GM10248 (cell line): Measurements from ENCODE around the gene IZUMO1.
"Not testable (repeated sequence)": the region's sequence is repeated elsewhere in the genome, so short reads cannot be mapped to it uniquely, and the experiment has no call there.

ENCODE experiments used
- CTCF ChIA-PET: fragments of 300-600 bp; sonication (Branson Sonifier 250); formaldehyde crosslinking; extraction: SDS; loops from one replicate; lab custom pipeline; 2021; ENCODE audit warnings: antibody characterized with exemption; lab: Yijun Ruan, JAX
- POLR2A ChIA-PET: fragments of 350-650 bp; sonication (Branson Sonifier 250); formaldehyde crosslinking; extraction: SDS; loops from one replicate; lab custom pipeline; 2020; ENCODE audit warnings: antibody characterized with exemption; lab: Yijun Ruan, JAX
- DNase-seq: peaks from one replicate; pipeline ENCODE4 v3.0.0; 2012; ENCODE audit errors: extremely low spot score
- CTCF ChIP-seq: IDR thresholded peaks from 2 replicates; pipeline ENCODE4 v1.5.1; 2012; ENCODE audit warnings: mild to moderate bottlenecking, low read depth; ENCODE audit errors: extremely low read depth, missing control alignments, control extremely low read depth

The IZUMO1 gene

DNA sequence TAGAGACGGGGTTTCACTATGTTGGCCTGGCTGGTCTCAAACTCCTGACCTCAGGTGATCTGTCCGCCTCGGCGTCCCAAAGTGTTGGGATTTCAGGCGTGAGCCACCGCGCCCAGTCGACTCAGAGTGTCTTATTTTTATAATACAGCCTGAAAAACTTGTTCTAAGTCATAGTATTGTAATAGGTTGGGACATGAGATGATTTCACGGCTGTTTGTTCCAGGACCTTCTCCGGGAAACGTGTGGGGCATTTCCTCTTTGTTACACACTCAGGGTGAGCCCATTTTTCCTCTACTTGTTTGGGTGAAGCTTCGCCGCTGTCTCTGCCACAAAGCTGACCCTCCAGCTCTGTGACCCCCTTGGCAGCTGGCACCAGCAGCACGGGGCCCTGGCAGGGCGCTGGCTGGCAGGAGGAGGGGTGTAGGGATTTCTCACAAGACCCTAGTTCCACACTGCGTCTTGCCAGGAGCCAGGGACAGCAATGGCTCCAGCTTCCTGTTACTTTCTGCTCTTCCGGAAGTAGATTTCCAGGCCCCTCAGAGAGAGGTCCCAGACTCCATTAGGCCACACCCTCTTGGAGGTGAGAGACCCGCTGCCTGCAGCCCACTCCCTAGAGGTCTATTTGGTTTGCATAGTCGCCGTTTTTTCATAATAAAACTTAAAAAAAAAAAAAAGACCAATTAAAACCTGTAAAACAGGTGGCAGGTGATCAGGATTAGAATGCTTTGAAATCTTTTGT lies 24.2 kb upstream of the IZUMO1 start:
- TF ChIP-seq CTCF, result no peak
- no peak for DNase-seq
- CTCF ChIA-PET, result interaction anchor here (1.1 to 1.8 kb wide), 2 partner anchors 17 kb away, joined by 3 to 11 read pairs; no protein-coding TSS in a partner anchor
- POLR2A ChIA-PET, result no interaction called here

GRCh38 chr19:48770266-48770665 lies 23.6 kb upstream of the IZUMO1 start:
- POLR2A ChIA-PET, result interaction anchor here (0.6 kb wide), 2 partner anchors 137 to 388 kb away, joined by 3 to 5 read pairs; no protein-coding TSS in a partner anchor
- CTCF ChIA-PET, result interaction anchor here (1.4 to 1.8 kb wide), 2 partner anchors 10 to 18 kb away, joined by 4 to 11 read pairs; no protein-coding TSS in a partner anchor
- TF ChIP-seq CTCF, result no peak
- no peak for DNase-seq

- TF ChIP-seq CTCF, result no peak
- ChIA-PET CTCF (interaction anchor here (1.4 to 1.8 kb wide), 2 partner anchors 9 to 19 kb away, joined by 4 to 11 read pairs; no protein-coding TSS in a partner anchor), POLR2A (no interaction called here)
Measured at GRCh38 chr19:48768994-48769713, 22.4 kb upstream of the IZUMO1 start.

GRCh38 chr19:48768171-48768753 lies 21.6 kb upstream of the IZUMO1 start:
- CTCF ChIA-PET, result interaction anchor here (1.4 kb wide), 1 partner anchor 20 kb away, joined by 5 read pairs; no protein-coding TSS in a partner anchor
- POLR2A ChIA-PET, DNase-seq: not testable (repeated sequence)

More at GRCh38 chr19:48768994-48769713, 22.4 kb upstream of the IZUMO1 start:
- no peak for DNase-seq

DNA sequence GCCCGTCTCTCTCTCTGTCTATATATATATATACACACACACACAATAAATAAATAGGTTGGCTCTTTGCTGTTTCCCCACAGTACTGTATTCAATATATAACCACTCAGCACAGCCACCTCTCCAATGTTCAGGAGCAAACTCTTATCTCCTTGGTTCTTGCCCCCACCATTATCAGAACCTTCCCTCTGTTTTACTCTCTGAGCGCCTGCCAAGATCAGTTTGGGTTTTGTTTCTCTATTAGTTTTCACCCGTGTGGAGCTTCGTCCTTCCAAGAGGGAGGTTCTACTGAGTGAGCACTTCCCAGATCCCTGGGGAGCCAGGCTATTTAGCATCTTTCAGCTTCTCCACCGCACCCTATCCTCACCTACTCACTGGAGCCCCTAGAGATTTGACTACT lies 19.1 kb upstream of the IZUMO1 start:
- DNase-seq, CTCF ChIA-PET, POLR2A ChIA-PET: not testable (repeated sequence)

DNA sequence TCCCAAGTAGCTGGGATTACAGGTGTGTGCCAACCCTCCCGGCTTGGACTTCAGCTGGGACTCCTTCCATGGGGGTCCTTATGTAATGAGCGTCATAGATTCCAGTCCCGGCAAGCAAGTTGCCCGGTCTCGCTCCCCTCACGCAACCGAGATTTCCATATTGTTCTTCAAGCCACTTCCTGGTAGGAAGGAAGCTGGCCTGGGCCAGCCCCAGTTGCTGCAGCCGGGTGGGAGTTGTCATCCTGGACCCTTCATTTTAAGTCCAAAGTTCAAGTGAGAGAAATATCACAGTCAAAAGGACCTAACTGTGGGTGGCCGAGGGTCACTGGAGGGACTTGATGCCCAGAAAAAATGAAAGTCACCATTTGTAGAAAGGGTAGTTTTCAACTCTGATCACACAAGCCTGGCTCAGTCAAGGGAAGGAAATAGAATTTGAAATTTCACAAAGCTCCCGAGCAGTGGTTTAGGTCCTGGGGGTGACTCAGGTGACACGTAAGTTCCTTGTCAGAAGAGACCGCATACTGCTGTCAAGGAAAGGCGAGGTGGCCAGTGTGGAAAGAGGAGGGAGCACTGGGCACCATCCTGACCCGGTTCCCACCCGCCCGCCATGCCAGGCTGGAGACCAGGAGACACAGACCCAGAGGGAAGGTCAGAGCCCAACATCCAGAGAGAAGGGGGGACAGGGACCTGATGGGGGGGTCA lies 13.9 kb upstream of the IZUMO1 start:
- peak; percentile 16 for DNase-seq
- no peak for TF ChIP-seq CTCF
- CTCF ChIA-PET, result interaction anchor here (0.8 to 1.7 kb wide), 4 partner anchors 9 to 76 kb away, joined by 3 to 5 read pairs (median 4); no protein-coding TSS in a partner anchor
- POLR2A ChIA-PET, result interaction anchor here (0.7 kb wide), 1 partner anchor 49 kb away, joined by 3 read pairs; no protein-coding TSS in a partner anchor

DNA sequence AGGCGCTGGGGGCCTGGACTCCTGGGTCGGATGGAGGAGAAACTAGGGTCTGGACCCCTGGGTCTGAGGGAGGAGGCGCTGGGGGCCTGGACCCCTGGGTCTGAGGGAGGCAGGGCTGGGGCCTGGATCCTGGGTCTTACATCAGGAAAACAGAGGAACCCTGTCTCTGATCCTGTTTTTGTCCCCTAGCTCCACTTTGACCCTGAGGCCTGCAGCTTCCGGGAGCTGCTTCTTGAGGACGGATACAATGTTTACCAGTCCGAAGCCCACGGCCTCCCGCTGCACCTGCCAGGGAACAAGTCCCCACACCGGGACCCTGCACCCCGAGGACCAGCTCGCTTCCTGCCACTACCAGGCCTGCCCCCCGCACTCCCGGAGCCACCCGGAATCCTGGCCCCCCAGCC lies 11.0 kb upstream of the IZUMO1 start:
- no peak for TF ChIP-seq CTCF
- CTCF ChIA-PET, result no interaction called here
- POLR2A ChIA-PET, result no interaction called here
- no peak for DNase-seq
